Hepatocyte (in vitro differentiated cells): ENCODE results near the gene RTCB.

Source experiments
- CTCF ChIP-seq: fragments of 200-600 bp; sonication (generic); IDR thresholded peaks from 2 replicates; pipeline ENCODE4 v1.5.1; 2016; ENCODE audit warnings: antibody characterized with exemption, mild to moderate bottlenecking; ENCODE audit not compliant: poor library complexity
- EZH2 ChIP-seq: fragments of 200-600 bp; sonication (generic); IDR thresholded peaks from 2 replicates; pipeline ENCODE4 v1.6.1; 2016; ENCODE audit warnings: antibody characterized with exemption, mild to moderate bottlenecking, borderline replicate concordance
- EZH2phosphoT487 ChIP-seq: fragments of 200-600 bp; sonication (generic); IDR thresholded peaks from one replicate; pipeline ENCODE4 v1.6.1; 2018; ENCODE audit warnings: antibody characterized with exemption, mild to moderate bottlenecking, low read depth, moderate library complexity; ENCODE audit not compliant: unreplicated experiment, severe bottlenecking

GRCh38 chr22:32457031-32457430 is 45.0 kb upstream of the RTCB start:
- TF ChIP-seq EZH2: no peak
- TF ChIP-seq CTCF: no peak
- TF ChIP-seq EZH2phosphoT487: no peak
